Gastroesophageal sphincter (tissue), 3 donors: ENCODE results near the gene ENTPD1.

Experiments
- CTCF ChIP-seq, 4 experiments: fragments of 200-600 bp in 2 of 4; fragments of 450-650 bp in 2 of 4; sonication (generic) in 1 of 4; IDR thresholded peaks; one replicate each; pipeline ENCODE4 v1.5.1; 2017 to 2019; ENCODE audit warnings: antibody characterized with exemption in 4 of 4, mild to moderate bottlenecking in 2 of 4, moderate library complexity in 2 of 4
- EP300 ChIP-seq: sonication (generic); formaldehyde crosslinking; IDR thresholded peaks from one replicate; pipeline ENCODE4 v1.6.1; 2017; ENCODE audit warnings: antibody characterized with exemption, mild to moderate bottlenecking
- POLR2A ChIP-seq, 2 donors: fragments of 450-650 bp; IDR thresholded peaks; one replicate each; pipeline ENCODE4 v1.6.1; 2017; ENCODE audit warnings: antibody characterized with exemption in 2 of 2, mild to moderate bottlenecking in 2 of 2, moderate library complexity in 1 of 2
- POLR2AphosphoS5 ChIP-seq: sonication (generic); formaldehyde crosslinking; IDR thresholded peaks from one replicate; pipeline ENCODE4 v1.6.1; 2017; ENCODE audit warnings: antibody characterized with exemption

- no peak for TF ChIP-seq POLR2A (IDR thresholded peaks at IDR 0.05)
- TF ChIP-seq CTCF (IDR thresholded peaks at IDR 0.05), result no peak
- no peak for TF ChIP-seq POLR2AphosphoS5
- no peak for TF ChIP-seq EP300
Measured at GRCh38 chr10:95730233-95730632, 25.7 kb upstream of the ENTPD1 start.
